ENCODE results near the gene RETREG3. TPM values are rescaled to one million over a fixed set of nuclear protein-coding genes. Genes with fewer than 3 reads are reported as not detected.
A peak's percentile ranks its signal among the peaks of the same experiment; 100 is the strongest.

RETREG3 gene
- total and polyA plus RNA-seq, 9 of the 15 experiments (the other 6 are each of a cell fraction or from before 2014, with no cell fraction given): 4.1 to 39.0 (median 16.9) TPM

DNA sequence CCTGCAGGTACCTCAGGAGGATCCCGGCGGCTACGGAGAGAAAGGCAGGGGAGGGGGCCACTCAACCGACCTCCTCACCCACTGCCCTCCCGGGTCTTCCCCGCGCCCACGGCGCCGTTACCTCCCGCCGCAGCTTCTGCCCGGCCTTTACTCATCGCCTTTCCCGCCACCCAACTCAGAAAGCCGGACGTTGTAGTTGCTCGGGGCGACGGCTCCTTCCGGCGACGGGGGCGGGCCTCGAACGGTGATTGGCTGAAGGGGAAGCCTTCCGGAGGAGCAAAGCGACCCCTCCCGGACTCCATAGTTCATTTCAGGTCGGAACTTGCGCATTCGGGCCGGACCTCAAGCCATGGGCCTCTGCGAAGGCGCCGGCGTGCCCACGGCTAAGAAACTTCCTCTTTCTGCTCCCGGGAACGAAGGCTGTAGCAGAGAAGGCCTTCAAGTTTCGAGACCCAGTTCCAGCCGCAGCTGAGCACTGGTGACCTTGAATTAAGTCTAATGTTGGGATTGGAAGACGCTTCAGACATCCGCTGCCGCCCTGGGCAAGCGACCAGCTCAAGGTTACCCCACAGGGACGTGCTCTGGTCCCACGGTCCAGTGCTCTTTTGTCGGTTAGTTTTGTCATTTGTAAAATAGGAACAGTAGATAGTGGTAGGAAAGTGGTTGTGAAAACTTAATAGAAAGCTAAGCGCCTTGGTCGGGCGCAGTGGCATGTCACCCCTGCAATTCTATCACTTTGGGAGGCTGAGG, 31.5 kb downstream of the RETREG3 start, which contains the start of gene PSMC3IP (continued):
- TF ChIP-seq ARID2 (IDR thresholded peaks at IDR 0.05) (no peak), YBX1 (IDR thresholded peaks at IDR 0.05) (no peak), TEAD4 (IDR thresholded peaks at IDR 0.05; ENCODE audit: low read length) (peak; percentile 16; the same call in 1 of the 2 replicates), TEAD4 (CRISPR knock-in tag; IDR thresholded peaks at IDR 0.05; ENCODE audit: borderline replicate concordance) (no peak), CHAMP1 (IDR thresholded peaks at IDR 0.05) (no peak), ZNF232 (CRISPR knock-in tag; IDR thresholded peaks at IDR 0.05) (no peak), ELF2 (CRISPR knock-in tag; IDR thresholded peaks at IDR 0.05) (no peak), ZNF76 (CRISPR knock-in tag; IDR thresholded peaks at IDR 0.05; ENCODE audit: borderline replicate concordance) (no peak), NFIC (IDR thresholded peaks at IDR 0.05) (no peak; the same call in none of the 2 replicates), KAT7 (CRISPR knock-in tag; IDR thresholded peaks at IDR 0.05; ENCODE audit: borderline replicate concordance) (peak; percentile 75; the same call in 1 of the 2 replicates), KDM2B (CRISPR knock-in tag; IDR thresholded peaks at IDR 0.05) (no peak), GTF2E2 (tag; IDR thresholded peaks at IDR 0.05) (no peak), RB1 (IDR thresholded peaks at IDR 0.05; ENCODE audit: low read depth) (peak; percentile 96), HCFC1 (IDR thresholded peaks at IDR 0.05; ENCODE audit: low read depth, low read length) (peak; percentile 64), MAZ (CRISPR knock-in tag; conservative IDR thresholded peaks at IDR 0.05 in 1 of 2, IDR thresholded peaks at IDR 0.05 in 1 of 2) (peak; percentile 44 to 97; a peak in 3 of 4 replicates), ZNF384 (IDR thresholded peaks at IDR 0.05; ENCODE audit: low read depth, low read length) (no peak), EHMT2 (IDR thresholded peaks at IDR 0.05) (no peak), HNRNPK (IDR thresholded peaks at IDR 0.05; ENCODE audit: low read depth, low read length, poor library complexity, severe bottlenecking) (no peak), NR4A1 (CRISPR knock-in tag; IDR thresholded peaks at IDR 0.05) (no peak), NR4A1 (tag; IDR thresholded peaks at IDR 0.05) (no peak), ZNF146 (CRISPR knock-in tag; IDR thresholded peaks at IDR 0.05; ENCODE audit: unreplicated experiment) (no peak), HDAC1 (IDR thresholded peaks at IDR 0.05) (peak in 1 of 2 experiments; percentile 79; a peak in 2 of 4 replicates), MAFG (tag; conservative IDR thresholded peaks at IDR 0.05) (no peak)
